ENCODE data around the gene MUC6.

The MUC6 gene
- total RNA-seq, result 0 reads per million in 2 donors

- DNase-seq, result no peak
These were observed at the start of gene MUC6 for GRCh38 chr11:1036303-1036923. TSS of gene MUC6 (minus strand) at chr11:1036718. CDS start at chr11:1036655, 63 bp downstream.

GRCh38 chr11:1085440-1086170 is 49.1 kb upstream of the MUC6 start:
- DNase-seq, result peak in 1 of 5 experiments; percentile 2

GRCh38 chr11:1084561-1085439 is 48.3 kb upstream of the MUC6 start:
- DNase-seq, result peak in 2 of 5 experiments; percentile 3 to 4

- DNase-seq, result peak in 1 of 5 experiments; percentile 3
These were observed 47.4 kb upstream of the MUC6 start for GRCh38 chr11:1083621-1084551.

GRCh38 chr11:1082728-1083620 is 46.5 kb upstream of the MUC6 start:
- DNase-seq, result peak in 1 of 5 experiments; percentile 3

GRCh38 chr11:1082346-1082727 is 45.8 kb upstream of the MUC6 start:
- no peak for DNase-seq

GRCh38 chr11:1081601-1082311 is 45.2 kb upstream of the MUC6 start:
- DNase-seq, result no peak

- DNase-seq, result peak in 1 of 5 experiments; percentile 8
These were observed 41.7 kb upstream of the MUC6 start for GRCh38 chr11:1078191-1078601.

GRCh38 chr11:1077417-1078119 is 41.0 kb upstream of the MUC6 start:
- peak in 1 of 5 experiments; percentile 3 for DNase-seq

- DNase-seq, result no peak
These were observed 40.5 kb upstream of the MUC6 start for GRCh38 chr11:1077033-1077416.

GRCh38 chr11:1076061-1076665 is 39.6 kb upstream of the MUC6 start:
- peak in 1 of 5 experiments; percentile 2 for DNase-seq

GRCh38 chr11:1075341-1075911 is 38.9 kb upstream of the MUC6 start:
- DNase-seq, result no peak

GRCh38 chr11:1074244-1075221 is 38.0 kb upstream of the MUC6 start, which contains the start of gene MUC2:
TSS of gene MUC2 (plus strand) at chr11:1074874.
- DNase-seq, result peak in 1 of 5 experiments; percentile 7

GRCh38 chr11:1073851-1074243 is 37.3 kb upstream of the MUC6 start:
- no peak for DNase-seq

GRCh38 chr11:1073261-1073724 is 36.8 kb upstream of the MUC6 start:
- peak in 1 of 5 experiments; percentile 0 for DNase-seq

- peak in 1 of 5 experiments; percentile 6 for DNase-seq
These were observed 36.3 kb upstream of the MUC6 start for GRCh38 chr11:1072821-1073231.

All from T-helper 2 cell (primary cell).